Right lung (tissue), 10 donors: ENCODE data around the gene SRSF10. TPM values are rescaled to one million over a fixed set of nuclear protein-coding genes. Genes with fewer than 3 reads are reported as not detected.
"Not testable (repeated sequence)": the region's sequence is repeated elsewhere in the genome, so short reads cannot be mapped to it uniquely, and the experiment has no call there.

Source experiments
- DNase-seq, 2 donors: peaks; one replicate each; pipeline ENCODE4 v3.0.0-alpha.2; 2013
- long read RNA-seq, 8 donors: transcript quantifications; one replicate each; lab custom pipeline, GENCODE V29; 2026
- polyA plus RNA-seq, 5 donors: library from polyadenylated mRNA; unstranded; fragments of 120-200 nt; gene quantifications; one replicate each; pipeline versions ENCODE4 v1.2.1 to v1.2.3, GENCODE V29; 2013; ENCODE audit warnings: inconsistent platforms in 1 of 5, low replicate concordance in 1 of 5; ENCODE audit not compliant: insufficient read length in 5 of 5, insufficient read depth in 1 of 5

Gene SRSF10
- polyA plus RNA-seq, result 100 to 1,000 TPM; 191 to 319 (median 294) TPM
- long read RNA-seq, donor 1, transcript SRSF10-212 (3 exons, 790 nt), result major isoform, 13 of 62 reads
- long read RNA-seq, donor 1, partial matches to known transcripts, result 6 of 62 reads
- long read RNA-seq, donor 1, other reads (novel, unspliced or antisense), result 37 of 62 reads
- long read RNA-seq, donor 2, partial matches to known transcripts, result 0 of 20 reads
- long read RNA-seq, donor 2, other reads (novel, unspliced or antisense), result 14 of 20 reads
- long read RNA-seq, donor 3, transcript SRSF10-212 (3 exons, 790 nt), result major isoform, 9 of 29 reads
- long read RNA-seq, donor 3, partial matches to known transcripts, result 0 of 29 reads
- long read RNA-seq, donor 3, other reads (novel, unspliced or antisense), result 16 of 29 reads
- long read RNA-seq, donor 4, transcript SRSF10-208 (2 exons, 413 nt), result minor isoform, 7 of 34 reads
- long read RNA-seq, donor 4, transcript SRSF10-212 (3 exons, 790 nt), result major isoform, 13 of 34 reads
- long read RNA-seq, donor 4, partial matches to known transcripts, result 0 of 34 reads
- long read RNA-seq, donor 4, other reads (novel, unspliced or antisense), result 13 of 34 reads
- long read RNA-seq, donor 5, transcript SRSF10-212 (3 exons, 790 nt), result major isoform, 27 of 76 reads
- long read RNA-seq, donor 5, partial matches to known transcripts, result 6 of 76 reads
- long read RNA-seq, donor 5, other reads (novel, unspliced or antisense), result 38 of 76 reads
- long read RNA-seq, donor 6, transcript SRSF10-213 (4 exons, 3,957 nt), result minor isoform, 5 of 59 reads
- long read RNA-seq, donor 6, transcript SRSF10-212 (3 exons, 790 nt), result major isoform, 14 of 59 reads
- long read RNA-seq, donor 6, partial matches to known transcripts, result 22 of 59 reads
- long read RNA-seq, donor 6, other reads (novel, unspliced or antisense), result 14 of 59 reads
- long read RNA-seq, donor 7, transcript SRSF10-212 (3 exons, 790 nt), result major isoform, 13 of 48 reads
- long read RNA-seq, donor 7, partial matches to known transcripts, result 0 of 48 reads
- long read RNA-seq, donor 7, other reads (novel, unspliced or antisense), result 28 of 48 reads
- long read RNA-seq, donor 8, transcript SRSF10-212 (3 exons, 790 nt), result major isoform, 9 of 20 reads
- long read RNA-seq, donor 8, partial matches to known transcripts, result 0 of 20 reads
- long read RNA-seq, donor 8, other reads (novel, unspliced or antisense), result 9 of 20 reads

DNA sequence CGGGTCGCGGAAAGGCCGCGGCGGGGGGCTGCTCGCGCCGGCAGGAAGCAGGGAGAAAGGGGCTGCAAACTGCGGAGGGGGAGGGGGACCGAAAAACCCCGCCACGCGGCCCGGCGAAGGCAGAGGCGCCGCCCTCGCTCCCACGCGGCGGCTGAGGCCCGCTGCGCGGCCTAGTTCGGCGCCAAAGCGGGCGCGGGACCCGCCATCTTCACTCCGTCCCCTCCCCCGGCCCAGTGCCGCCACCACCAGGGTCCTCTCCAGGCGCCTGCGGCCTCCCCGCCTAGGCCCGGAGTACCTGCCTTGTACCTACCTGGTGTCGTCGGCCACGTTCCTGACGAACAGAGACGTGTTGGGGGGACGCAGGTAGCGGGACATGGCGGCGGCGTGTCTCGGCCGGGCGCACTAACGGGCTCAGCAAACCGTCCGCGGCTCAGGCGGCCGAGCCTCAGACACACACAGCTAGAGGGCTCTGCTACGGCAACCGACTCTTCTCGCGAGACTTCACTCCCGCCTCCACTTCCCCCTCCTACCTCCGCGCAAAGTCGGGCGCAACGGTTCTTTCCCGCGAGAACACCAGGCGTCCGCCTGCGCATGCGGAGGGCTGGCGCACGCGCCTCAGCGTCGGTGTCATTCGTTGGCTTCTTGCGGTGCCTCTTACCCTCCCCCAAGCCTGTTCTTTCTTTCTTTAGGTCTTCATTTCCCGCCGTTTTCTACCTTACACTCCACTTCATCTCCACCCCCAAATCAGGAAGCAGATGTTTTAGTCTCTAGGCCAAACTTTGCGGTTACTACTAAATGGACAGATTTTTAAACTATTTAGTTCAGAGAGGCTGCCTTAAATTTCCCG lies at the start of gene SRSF10:
Gene SRSF10 (minus strand): TSS at position 447 of the 847 bp plus-strand sequence. CDS start 72 bp downstream, at position 375.
- peak; percentile 99 for DNase-seq

GRCh38 chr1:24027838-24028468 lies 47.8 kb upstream of the SRSF10 start:
- peak in 1 of 2 donors; percentile 54 for DNase-seq

DNA sequence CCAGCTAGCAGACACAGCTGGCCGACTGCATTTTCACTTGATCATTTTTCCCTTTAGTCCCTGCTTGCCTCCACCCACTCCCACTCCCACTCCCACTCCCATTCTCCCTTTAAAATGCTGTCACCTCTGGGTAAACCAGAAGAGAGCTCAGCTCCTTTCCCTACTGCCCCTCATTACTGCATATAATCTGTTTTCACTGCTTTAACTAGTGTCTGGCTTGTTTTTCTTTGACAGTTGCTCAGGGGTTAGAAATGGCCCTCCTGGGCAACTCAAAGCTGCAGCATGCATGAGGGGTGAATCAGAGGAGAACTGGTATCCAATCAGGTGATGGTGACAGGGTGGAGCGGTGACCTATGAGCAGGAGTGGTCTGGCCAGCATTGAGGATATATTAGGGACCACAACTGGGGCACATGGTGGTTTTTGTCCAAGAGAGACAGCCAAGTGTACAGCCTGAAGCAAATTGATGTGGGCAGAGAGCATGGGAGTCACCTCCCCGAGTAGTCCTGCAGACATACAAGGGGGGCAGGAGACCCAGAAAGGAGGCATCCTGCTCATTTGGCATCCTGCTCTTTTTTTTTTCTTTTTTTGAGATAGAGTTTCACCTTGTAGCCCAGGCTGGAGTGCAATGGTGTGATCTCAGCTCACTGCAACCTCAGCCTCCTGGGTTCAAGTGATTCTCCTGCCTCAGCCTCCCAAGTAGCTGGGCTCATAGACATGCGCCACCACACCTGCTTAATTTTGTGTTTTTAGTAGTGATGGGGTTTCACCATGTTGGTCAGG lies 42.6 kb upstream of the SRSF10 start:
- no peak for DNase-seq

DNA sequence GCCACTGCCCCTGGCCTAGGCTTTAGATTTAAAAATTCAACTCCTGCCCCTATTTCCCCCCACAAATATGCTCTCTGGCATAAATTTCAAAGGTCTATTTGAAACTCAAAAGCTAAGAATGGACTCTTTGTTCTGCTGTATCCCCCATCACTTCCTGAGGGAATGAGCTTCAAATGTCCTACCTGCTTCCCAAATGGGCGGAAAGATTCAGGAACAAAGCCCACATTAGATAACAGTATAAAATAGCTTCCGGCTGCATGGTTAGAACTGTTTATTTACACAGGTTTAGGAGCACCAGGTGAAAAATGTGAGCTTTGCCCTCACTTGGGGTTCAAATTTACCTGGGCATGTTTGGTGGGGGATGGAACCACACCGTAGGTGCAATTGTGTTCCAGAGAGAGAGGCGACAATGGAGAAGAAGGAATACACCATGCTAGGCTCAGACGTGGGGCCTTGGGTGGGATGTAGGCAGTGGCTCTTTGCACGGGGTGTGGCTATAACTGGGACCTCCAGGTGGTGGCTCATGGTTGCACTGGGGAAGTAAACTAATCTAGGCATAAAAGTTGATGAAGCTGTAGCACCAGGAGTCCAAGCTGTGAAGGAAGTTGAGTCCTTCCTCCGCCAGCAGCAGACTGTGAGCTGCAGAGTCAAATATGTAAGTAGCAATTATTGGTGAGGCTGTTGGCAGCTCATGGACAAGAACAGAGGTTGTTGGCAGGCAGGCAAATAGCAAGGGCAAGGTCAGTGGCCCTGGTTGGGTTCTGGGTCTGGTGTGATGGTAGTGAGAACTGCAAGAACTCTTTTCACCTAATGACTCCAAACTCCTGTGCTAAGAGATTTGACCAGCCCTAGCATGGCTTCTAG lies 41.5 kb upstream of the SRSF10 start:
- DNase-seq, result no peak

- no peak for DNase-seq
These were observed 40.3 kb upstream of the SRSF10 start for GRCh38 chr1:24020470-24020869.

DNA sequence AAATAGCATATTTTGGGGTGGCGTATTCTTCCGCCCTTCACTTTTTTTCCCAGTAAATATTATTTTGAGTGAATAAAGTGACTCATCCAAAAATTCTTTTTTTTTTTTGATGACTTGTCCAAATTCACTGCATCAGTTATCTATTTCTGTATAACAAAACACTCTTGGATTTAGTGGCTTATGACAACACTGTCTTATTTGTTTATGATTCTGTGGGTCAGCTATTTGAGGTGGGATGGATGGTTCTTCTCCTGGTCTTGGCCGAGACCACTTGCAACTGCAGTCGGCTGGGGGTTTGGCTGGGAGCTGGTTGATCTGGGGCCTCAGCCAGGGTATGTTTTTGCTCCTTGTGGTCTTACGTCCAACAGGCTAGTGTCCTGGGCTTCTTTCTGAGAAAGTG lies 39.9 kb upstream of the SRSF10 start:
- DNase-seq, result no peak

GRCh38 chr1:24018611-24019580 lies 38.8 kb upstream of the SRSF10 start:
- peak; percentile 97 to 98 for DNase-seq

- peak in 1 of 2 donors; percentile 36 for DNase-seq
These were observed 35.4 kb upstream of the SRSF10 start for GRCh38 chr1:24015221-24016210.

- not testable (repeated sequence) for DNase-seq
These were observed 32.8 kb upstream of the SRSF10 start for GRCh38 chr1:24012878-24013277.

- no peak for DNase-seq
These were observed 30.5 kb upstream of the SRSF10 start for GRCh38 chr1:24010650-24011049.

GRCh38 chr1:24009406-24009805 lies 29.3 kb upstream of the SRSF10 start:
- no peak for DNase-seq

GRCh38 chr1:24008574-24009184 lies 28.6 kb upstream of the SRSF10 start:
- DNase-seq, result not testable (repeated sequence)

- DNase-seq, result no peak
These were observed 27.0 kb upstream of the SRSF10 start for GRCh38 chr1:24007079-24007478.

GRCh38 chr1:24005163-24005562 lies 25.0 kb upstream of the SRSF10 start:
- DNase-seq, result no peak

GRCh38 chr1:24004132-24004531 lies 24.0 kb upstream of the SRSF10 start:
- DNase-seq, result no peak
